Chondrocyte (in vitro differentiated cells): ENCODE results near the gene ZBTB22. TPM values are rescaled to one million over a fixed set of nuclear protein-coding genes. Genes with fewer than 3 reads are reported as not detected.

Experiments
- DNase-seq: peaks from one replicate; pipeline ENCODE4 v3.0.0; 2021; ENCODE audit warnings: mixed read lengths, low spot score
- H3K27ac Mint-ChIP-seq: one replicate; pipeline ENCODE4 v1.8.0; 2021; ENCODE audit warnings: mild to moderate bottlenecking, moderate library complexity, mixed read lengths; ENCODE audit not compliant: unreplicated experiment
- H3K27me3 Mint-ChIP-seq: 2 replicates; pipeline ENCODE4 v1.8.0; 2021; ENCODE audit warnings: low read depth, mixed read lengths
- H3K36me3 Mint-ChIP-seq: 2 replicates; pipeline ENCODE4 v1.8.0; 2021; ENCODE audit warnings: low read depth, mixed read lengths
- H3K4me1 Mint-ChIP-seq: 2 replicates; pipeline ENCODE4 v1.8.0; 2021; ENCODE audit warnings: low read depth, mild to moderate bottlenecking, mixed read lengths
- H3K4me3 Mint-ChIP-seq: one replicate; pipeline ENCODE4 v1.8.0; 2021; ENCODE audit warnings: mild to moderate bottlenecking, moderate library complexity, mixed read lengths; ENCODE audit not compliant: unreplicated experiment
- H3K9me3 Mint-ChIP-seq: 2 replicates; pipeline ENCODE4 v1.8.0; 2021; ENCODE audit warnings: low read depth, mixed read lengths
- total RNA-seq: library from RNA; stranded (reverse); gene quantifications from 3 replicates; pipeline ENCODE4 v1.2.1, GENCODE V29; 2021
- TF ChIP-seq, protein P1 (sequence below): fragments of 200-600 bp; sonication (generic); IDR thresholded peaks from 2 replicates; pipeline ENCODE4 v1.5.0; 2021; ENCODE audit warnings: antibody characterized with exemption, mild to moderate bottlenecking, moderate library complexity

Gene ZBTB22
- total RNA-seq, 1 donor from 2014 or later: 22.1 TPM

DNA sequence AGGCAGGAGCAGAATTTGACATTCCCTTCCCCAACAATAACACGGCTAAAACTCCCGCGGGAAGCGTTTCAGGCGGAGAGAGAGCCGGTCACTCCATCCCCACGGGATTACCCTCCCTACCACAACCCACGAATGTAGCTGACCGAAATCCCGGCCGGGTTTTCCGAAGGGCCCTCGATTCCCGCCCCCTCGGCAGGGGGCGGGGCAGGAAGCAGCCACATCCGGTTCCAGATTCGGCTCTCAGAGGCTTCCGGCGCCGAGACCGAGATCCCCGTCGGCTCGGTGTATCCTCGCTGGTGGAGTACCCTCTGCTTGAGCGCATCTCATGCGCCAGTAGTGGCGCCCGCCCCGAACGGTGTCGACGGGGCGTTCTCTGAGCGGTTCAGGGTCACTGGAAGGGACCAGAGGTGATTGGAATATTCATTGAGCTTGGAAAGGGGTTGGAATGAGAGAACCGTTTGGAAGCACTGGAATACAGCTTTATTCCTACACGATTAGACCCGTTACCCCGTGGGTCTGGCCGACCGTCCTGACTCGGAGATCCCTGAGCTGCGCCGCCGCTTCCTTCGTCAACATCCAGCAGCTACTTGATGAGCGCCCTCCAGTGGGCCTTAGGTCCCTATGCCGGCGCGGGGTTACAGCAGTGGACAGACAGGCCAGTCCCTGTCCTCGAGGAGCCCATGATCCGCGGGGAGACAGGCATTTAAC is 18.2 kb downstream of the ZBTB22 start:
- Mint-ChIP-seq H3K4me3 (peak overlapping the region; percentile 98), H3K4me1 (peaks cover 36% of the 10 kb centered on the region), H3K9me3 (no peaks in the 10 kb centered on the region), H3K27ac (peak overlapping the region; percentile 99), H3K36me3 (peaks cover 10% of the 10 kb centered on the region), H3K27me3 (no peaks in the 10 kb centered on the region)
- DNase-seq: peak; percentile 95
- TF ChIP-seq, protein P1, sequence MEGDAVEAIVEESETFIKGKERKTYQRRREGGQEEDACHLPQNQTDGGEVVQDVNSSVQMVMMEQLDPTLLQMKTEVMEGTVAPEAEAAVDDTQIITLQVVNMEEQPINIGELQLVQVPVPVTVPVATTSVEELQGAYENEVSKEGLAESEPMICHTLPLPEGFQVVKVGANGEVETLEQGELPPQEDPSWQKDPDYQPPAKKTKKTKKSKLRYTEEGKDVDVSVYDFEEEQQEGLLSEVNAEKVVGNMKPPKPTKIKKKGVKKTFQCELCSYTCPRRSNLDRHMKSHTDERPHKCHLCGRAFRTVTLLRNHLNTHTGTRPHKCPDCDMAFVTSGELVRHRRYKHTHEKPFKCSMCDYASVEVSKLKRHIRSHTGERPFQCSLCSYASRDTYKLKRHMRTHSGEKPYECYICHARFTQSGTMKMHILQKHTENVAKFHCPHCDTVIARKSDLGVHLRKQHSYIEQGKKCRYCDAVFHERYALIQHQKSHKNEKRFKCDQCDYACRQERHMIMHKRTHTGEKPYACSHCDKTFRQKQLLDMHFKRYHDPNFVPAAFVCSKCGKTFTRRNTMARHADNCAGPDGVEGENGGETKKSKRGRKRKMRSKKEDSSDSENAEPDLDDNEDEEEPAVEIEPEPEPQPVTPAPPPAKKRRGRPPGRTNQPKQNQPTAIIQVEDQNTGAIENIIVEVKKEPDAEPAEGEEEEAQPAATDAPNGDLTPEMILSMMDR: peak; percentile 91

DNA sequence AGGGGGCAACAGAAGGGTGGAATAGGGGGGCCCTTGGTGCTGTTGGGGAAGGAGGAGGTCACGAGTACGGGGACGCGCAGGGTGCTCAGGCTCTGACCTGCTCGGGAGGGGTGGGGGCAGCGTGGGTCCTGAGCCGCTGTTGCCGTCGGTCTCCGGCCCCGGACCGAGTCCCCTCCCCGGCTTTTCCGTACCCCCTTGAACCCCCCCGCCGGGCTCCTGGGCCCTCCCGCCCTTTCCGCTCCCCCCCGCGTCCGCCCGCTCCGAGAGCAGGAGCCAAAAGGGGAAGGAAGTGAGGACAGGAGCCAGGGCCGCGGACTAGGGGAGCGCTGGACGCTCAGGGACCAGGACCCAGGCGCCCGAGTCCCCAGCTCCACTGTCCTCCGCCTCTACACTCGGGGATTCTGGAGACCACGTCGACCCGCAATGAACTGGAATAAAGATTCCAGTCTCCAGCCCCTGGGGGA is 18.7 kb downstream of the ZBTB22 start, which contains the start of gene RGL2:
Gene RGL2 (minus strand): TSS at position 170 of the 464 bp plus-strand sequence. CDS start 332 bp downstream, outside the sequence.
- TF ChIP-seq, protein P1: no peak
- DNase-seq: no peak
- Mint-ChIP-seq H3K27ac (peak within 1 kb of the TSS; percentile 99), H3K27me3 (no peaks in the 10 kb centered on the region), H3K36me3 (peaks cover 10% of the 10 kb centered on the region), H3K4me1 (peaks cover 36% of the 10 kb centered on the region), H3K9me3 (no peaks in the 10 kb centered on the region), H3K4me3 (peak within 1 kb of the TSS; percentile 98)

DNA sequence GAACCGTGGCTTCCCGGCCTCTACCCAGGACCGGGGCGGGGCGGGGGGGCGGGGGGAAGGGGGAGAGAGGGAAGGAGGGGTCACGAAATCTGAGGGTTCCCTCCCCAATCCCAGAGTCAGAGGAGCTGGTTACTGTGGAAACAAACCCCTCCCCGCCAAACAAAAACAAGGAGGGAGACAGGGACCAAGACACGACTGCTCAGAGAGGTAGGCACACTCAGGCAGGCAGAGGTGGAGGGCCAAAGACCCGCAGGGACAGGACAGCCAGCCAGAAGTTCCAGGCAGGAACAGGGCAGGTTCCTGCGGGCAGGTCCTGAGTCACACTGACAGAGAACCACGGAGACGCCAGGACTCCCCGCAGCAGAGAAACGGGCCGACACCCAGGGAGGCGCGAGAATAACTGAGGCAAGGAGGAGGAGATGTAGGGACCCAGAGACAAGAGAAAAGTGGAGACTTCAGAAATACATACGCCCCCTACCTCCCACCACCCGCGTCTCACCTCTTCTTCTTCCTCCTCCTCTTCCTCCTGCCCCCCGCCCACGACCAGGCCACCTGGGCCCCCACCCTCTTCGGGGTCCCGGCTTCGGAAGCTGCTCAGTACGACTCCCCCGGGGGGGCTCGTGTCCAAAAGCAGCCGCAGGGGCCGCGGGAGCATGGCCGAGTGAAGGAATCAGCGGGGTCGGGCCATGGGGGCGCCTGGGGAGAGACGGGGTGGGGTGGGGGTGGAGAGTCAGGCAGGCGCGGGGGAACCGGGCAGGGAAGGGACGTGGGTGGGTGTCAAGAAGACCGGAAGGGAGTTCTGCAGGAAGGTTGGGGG is 19.4 kb downstream of the ZBTB22 start:
- DNase-seq: no peak
- H3K9me3 Mint-ChIP-seq: no peaks in the 10 kb centered on the region
- peaks cover 36% of the 10 kb centered on the region for H3K4me1 Mint-ChIP-seq
- TF ChIP-seq, protein P1: peak; percentile 42
- no peaks in the 10 kb centered on the region for H3K27me3 Mint-ChIP-seq
- H3K27ac Mint-ChIP-seq: peak overlapping the region; percentile 99
- peak overlapping the region; percentile 98 for H3K4me3 Mint-ChIP-seq
- peaks cover 7% of the 10 kb centered on the region for H3K36me3 Mint-ChIP-seq

DNA sequence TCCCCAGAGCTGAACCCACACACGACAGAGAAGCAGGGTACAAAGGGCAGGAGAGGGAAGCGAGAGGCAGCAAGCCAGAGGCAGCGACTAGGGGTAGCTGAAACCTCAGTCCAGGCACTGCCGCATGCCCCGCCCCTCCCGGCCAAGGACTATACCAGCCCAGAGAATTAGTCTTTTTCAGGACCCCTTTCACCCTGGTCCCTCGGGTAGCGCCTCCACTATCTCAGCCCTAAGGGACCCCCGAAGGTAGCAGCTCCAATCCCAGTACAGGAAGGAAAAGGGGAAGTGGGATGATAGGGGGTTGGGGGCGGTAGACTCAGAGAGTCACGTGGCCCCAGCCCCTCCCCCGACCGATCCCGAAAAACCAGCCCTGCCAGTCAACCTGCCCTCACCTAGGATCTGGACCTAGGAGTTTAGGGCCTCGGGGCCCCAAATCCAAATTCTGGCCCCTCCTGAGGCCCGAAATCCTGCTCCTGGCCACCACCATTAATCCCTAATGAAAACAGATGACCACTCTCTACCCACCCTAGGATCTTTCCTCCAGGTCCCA is 20.1 kb downstream of the ZBTB22 start:
- no peaks in the 10 kb centered on the region for H3K9me3 Mint-ChIP-seq
- no peak for DNase-seq
- no peaks in the 10 kb centered on the region for H3K27me3 Mint-ChIP-seq
- TF ChIP-seq, protein P1: no peak
- peak overlapping the region; percentile 74 for H3K27ac Mint-ChIP-seq
- H3K4me1 Mint-ChIP-seq: peaks cover 36% of the 10 kb centered on the region
- peak overlapping the region; percentile 98 for H3K4me3 Mint-ChIP-seq
- H3K36me3 Mint-ChIP-seq: peaks cover 7% of the 10 kb centered on the region
